Hematopoietic multipotent progenitor cell treated with erythropoietin and hydrocortisone succinate and interleukin-3 and kit ligand, for 4 days (in vitro differentiated cells): ENCODE measurements around the gene PLD4.
A peak's percentile ranks its signal among the peaks of the same experiment; 100 is the strongest.

Experiments
- DNase-seq: peaks from one replicate; pipeline ENCODE4 v3.0.0-alpha.2; 2015

The PLD4 gene

DNA sequence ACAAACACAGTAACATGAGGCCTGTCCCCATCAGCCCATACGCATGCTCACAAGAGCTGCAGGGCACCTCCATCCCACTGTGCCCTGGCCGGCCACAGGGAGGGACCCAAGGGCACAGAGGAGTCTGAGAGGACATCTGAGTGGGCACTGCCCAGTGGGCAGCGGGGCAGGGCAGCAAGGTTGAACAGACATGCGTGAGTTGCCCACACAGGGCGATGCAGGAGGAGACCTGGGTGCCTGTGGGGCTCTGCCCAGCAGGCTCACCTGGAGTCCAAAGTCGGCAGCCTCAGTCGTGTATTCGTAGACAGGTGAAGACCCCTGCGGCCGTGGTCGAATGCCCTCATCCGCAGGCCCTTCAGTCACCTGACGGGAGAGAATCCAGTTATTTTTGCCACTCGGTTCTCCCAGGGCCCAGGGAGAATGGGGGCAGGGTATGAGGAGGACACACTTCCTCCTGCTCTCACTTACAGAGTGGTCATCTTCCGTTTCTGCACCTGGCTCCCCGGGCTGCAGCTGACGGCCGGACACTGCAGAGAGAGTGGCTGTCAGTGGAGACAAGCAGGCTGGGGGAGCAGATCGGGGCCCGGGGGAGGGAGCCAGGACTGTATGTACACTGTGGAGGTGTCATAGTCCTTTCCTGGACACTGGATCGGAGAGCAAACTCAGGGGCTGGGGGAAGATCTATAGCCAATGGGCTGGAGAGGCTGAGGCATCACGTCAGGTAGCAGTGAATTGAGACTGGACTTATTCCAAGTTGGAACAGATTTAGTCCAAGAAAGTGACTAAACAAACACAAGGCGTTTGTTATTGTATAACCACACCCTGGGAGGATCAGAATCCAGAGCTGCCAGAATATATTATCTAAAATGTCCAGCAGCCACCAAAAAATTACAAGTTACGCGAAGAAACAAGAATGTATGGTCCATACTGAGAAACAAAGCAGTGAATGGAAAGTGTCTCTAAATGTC lies 32.8 kb downstream of the PLD4 start:
- DNase-seq, result no peak

DNA sequence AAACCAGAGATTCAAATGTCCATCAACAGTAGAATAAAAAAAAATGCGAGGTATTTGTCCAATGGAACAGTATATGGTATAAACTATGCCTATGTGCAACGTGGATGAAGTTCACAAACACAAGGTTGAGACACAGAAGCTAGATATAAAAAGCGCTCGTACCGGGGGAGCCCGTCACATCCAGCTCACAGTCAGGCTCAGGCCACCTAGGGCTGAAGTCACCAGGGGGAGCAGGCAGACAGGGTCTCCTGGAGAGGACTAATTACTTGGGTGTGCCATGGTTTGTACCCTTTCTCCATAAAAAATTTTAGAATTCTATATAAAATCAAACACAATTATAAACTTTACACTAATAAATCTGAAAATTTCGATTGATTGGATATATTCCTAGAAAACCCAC lies 39.9 kb downstream of the PLD4 start:
- DNase-seq, result no peak

DNA sequence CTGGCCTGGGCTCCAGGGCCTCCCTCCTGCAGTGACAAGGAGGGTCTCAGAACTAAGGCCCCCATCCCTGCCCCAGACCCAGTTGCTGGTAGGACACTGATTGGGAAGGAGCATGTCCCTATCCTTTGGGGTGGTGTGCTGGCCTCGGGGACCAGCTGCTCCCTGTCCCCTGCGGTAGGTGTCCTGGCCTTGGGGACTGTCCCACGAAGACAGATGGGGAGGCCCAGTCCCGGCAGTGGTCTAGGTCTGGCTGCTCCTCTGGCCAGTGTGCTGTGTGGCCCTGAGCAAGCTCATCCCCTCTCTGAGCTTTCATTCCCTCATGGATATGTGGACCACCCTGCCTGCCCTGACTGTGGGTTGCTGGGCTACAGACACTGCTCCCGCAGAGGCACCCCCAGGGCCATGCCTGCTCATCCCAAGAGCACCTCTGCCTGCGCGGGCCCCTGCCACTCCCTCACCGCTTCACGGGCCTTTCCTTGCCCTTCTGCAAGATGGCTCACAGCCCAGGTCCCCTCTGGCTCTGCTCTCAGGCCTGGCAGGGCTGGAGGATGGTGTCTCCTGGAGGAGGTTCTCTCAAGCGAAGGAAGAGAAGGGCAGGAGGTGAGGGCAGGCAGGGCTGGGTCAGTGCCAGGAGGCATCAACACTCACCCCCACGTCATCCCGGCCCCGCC lies 41.0 kb downstream of the PLD4 start:
- no peak for DNase-seq

DNA sequence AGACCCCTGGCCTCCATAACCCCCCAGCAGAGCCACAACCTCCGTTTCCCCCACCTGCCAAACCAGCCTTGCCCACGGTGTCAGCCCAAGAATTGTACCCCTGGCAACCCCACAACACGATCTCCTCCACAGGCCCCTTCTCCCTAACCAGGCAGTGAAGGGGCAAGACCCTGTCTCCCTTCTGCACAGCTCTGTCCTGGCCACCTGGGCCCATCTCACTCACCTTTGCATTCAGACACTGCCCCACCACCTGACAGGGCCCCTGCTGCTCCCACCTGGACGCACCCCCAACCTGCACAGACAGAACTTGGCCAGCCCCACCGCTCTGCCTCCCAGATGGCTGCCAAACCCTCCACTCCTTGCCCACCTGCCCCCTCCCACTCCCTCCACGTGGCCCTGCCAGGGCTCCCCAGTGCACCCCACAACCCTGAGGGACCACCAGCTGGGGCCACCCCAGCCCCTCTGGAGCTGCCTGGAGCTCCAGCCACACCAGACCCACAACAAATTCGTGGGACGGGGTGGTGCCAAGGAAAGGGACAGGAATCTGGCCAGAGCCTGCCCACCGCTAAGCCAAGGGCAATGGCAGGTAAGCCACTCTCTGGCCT lies 41.7 kb downstream of the PLD4 start:
- no peak for DNase-seq

DNA sequence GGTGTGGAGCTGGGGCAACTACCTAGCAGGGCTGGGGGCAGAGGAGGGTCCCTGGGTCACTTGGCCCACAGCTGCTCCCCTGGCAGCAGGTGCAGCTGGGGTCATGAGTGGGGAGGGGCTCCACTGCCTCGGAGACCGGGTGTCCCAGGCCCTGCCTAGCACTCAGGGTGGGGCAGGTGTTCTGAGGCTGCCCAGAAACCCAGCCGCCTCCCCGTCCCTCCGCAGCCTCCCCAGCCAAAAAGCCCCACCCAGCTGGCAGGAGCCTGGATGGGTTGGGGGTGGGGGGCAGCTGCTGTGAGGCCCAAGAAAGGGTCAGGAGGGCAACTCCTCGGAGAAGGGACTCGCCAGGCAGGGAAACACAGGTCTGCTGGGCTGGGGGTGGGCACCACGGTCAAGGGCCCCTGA lies 42.3 kb downstream of the PLD4 start:
- no peak for DNase-seq

DNA sequence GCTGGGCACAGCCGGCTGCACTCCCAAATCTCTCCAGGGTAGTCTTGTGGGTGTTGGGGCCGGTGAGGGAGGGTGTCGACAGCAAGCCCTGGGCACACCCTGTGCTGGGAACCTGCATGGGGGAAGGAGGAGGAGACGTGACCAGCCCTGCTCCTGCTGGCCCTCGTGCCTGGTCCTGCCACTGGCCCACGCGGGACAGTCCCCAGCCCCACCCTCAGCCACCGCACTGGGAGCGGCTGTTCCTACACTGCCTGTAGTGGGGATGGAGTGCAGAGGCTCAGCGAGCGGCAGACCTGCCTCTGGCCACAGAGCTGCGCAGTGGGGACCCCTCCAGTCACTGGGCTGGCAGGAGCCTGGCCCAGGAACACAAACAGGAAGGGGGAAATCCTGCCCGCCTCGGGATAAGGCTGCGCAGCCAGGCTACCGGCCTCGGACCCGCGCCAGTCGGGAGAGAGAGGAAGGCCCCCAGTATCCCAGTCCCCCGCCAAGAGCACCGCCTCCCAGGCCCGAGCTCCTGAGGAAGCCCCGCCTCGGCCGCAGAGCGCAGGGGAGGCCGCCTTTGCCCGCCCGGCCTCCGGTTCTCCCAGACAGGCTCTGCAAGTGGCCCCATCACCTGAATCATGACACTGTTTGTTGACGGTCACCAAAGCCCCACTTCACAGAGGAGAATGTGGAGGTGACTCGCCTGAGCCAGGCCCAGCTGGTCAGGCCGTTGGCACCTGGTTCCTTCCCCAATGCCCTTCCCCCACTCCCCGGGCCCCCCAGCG lies 42.9 kb downstream of the PLD4 start:
- peak; percentile 35 for DNase-seq

DNA sequence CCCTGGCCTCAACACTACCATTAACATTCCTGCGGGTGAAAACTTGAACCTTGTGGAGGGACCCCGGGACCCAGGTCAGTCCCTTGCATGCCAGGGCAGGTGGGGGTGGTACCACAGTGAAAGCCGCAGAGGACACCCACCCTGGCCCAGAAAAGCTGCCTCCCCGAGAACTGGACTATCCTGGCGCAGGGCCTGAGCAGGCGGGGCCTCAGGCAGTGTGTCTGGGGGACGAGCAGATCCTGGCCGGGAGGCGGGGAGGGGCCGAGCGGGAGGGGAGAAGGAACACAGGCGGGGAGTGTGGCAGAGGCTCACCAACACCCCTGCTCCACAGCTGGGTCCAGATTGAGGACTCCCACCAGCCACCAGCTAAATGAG lies 43.5 kb downstream of the PLD4 start:
- DNase-seq, result no peak

DNA sequence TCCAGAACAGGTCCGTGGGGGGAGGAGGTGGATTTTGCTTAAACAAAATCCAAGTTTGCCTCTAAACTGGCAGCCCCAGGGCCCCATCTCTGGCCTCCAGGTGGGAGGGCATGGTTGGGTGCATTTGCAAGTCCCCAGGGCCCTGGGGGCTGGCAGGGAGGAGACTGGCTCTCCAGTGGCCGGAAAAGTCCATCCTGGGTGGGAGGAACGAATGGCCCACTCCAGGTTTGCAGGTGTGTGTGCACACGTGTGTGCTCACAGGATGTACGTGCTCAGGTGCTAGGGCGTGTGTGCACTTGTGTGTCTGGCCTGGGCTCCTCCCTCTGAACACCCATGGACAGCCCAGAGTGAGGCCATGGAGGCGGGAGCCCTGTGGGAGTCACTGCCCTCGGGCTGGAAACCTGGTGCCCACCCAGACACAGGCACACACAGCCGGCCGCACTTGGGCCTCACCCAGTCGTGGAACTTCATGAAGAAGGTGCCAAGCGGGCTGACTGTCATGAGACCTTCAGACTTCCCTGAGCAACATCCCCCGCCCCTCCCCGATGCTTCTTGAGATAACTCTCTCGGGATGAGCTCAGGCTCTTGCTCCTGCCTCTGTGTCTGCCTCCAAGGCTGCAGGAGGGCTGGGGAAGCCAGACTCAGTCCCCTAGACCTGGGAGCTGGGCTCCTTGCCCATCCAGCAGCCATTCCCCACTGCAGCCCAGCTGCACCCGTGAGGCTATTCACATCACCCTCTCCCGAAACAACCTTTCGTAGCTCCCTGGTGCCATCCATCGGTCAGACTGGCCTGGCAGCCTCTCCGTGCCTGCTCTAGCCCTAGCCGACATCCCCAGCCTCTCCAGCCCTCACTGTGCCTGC lies 44.1 kb downstream of the PLD4 start:
- DNase-seq, result no peak

DNA sequence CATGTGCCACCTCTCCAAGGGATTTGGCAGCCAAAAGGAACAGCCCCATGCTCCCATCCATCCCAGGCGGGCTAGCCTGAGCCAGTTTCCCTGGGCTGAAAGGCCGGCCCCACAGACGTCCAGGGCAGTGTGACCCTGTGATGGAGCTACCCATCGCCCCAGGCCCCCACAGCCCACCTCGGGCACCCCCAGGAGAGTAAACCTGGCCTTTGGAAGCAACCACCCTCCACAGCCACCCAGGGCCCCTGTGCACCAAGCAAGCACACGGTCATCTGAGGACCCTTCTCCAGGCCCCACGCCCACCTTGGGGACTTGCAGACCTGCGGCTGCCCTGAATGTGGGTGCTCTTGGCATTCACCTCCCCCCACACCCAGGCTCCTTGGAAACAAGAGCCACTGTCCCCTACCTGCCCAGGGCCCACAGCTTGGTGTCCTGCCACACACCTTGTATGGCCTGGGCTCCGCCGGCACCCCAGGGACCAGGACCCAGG lies 45.1 kb downstream of the PLD4 start:
- no peak for DNase-seq

DNA sequence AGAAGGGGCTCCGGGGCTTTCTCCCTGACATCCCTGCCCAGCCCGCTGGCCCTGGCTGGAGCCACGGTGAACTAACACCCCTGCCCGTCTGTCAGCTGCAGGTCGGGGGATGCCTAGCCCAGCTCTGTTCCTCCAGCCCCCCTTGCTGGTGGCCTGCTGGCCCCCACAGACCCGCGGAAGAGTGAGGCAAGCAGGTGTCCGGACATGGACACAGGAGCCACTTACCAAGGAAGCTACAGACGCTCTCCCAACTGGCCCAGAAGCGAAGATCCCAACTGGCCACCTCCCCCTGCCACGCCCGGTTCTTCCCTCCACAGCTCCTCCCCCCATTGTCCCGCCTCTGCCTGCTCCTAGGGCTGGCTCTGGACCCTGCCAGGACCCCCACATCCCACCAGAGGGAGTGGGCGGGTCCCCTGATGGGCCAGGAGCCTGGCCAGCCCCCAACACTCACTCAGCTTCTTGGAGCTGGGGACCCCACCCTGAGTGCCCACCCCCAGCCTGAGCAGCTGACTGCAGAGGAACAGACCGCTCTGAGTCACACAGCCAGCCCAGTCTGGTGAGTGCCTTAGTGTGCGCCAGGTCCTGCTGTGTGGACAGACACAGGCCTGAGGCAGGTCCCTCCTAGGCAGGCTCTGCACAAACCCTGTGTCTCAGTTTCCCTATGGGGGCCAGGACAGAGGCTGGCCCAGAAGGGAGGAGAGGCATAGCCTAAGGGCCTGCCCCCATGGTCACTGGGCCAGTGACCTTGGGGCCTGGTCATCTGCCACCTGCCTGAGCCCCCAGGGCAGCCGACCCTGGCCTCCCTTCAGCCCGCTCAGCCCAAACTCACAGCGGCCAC lies 45.8 kb downstream of the PLD4 start:
- DNase-seq, result no peak

DNA sequence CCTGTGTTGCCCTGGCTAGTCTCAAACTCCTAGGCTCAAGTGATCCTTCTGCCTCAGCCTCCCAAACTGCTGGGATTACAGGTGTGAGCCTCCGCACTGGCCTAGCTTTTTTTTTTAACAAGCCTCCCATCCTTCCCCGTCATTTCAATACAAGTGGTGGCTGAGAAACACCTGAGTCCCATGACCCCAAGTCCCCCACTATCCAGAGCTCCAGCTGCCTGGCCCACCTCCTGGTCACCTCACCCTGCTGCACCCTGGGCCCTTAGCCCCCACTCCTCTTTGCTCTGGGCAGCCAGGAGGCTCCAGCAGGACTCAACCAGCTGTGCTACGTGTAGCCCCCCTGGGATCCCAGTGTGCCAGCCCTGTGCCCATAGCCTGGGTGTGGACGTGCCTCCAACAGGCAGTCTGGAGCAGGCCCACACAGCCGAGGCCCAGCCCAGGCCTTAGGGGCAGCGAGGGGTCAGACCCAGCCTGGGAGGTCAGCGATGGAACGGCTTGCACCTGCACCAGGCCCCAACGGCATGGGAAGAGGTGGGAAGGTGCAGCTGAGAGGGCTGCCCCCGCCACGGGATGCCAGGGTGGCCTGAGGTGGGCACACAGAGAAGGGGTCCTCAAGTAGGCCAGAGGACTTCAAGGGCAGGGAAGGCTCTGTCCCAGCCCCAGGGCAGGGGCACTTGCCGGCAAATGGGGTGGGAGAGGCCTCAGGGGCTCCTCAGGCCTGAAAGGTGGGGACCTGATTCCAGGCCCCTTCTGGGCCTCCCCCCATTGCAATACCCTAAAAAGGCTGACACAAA lies 47.0 kb downstream of the PLD4 start:
- DNase-seq, result no peak

DNA sequence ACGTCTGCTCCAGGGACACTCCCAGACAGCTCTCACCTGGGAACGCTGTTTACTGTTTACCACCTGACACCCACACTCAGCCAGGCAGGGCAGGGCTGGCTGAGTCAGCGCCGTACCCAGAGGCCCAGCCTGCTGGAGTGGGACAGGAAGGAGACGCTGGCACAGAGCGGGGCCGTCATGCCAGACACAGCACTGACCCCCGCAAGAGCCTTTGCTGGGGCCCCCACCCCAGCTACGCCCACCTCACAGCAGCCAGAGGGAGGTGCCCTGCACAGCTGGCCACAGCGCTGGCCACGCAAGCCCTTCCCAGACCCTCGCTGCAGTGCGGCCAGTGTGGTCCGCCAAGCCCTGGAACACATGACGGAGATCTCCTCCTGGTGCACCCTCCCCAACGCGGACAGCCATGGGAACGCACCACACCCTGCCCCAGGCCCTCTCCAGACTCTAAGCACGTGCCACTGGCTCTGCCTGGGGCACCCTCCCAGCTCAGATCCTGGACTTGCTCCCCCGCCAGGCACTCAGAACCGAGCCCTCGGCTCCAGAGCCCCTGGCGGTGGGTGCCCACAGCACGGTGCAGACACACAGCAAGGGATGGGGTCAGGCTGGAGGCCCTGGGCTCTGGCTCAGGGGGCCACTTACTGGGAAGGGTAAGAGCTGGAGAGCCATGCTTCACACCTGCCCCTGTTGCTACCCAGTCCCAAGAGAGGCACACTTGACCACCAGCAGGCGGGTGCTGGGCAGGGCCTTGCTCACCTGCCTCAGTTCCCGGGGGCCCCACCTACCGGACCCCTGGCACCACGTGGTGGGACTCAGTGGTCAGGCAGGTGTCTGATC lies 47.8 kb downstream of the PLD4 start:
- no peak for DNase-seq

DNA sequence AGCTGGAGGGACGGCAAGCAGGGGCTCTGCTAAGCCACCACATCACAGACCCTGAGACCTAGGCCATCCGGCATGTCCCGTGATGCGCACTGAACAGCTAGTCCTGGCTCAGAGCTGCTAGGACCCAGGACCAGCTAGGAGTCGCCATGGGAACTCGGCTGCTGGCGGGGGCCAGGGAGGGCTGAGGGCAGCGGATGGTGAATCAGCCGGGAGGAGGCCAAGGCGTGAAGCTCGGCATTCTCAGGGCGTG lies 48.4 kb downstream of the PLD4 start:
- DNase-seq, result no peak

DNA sequence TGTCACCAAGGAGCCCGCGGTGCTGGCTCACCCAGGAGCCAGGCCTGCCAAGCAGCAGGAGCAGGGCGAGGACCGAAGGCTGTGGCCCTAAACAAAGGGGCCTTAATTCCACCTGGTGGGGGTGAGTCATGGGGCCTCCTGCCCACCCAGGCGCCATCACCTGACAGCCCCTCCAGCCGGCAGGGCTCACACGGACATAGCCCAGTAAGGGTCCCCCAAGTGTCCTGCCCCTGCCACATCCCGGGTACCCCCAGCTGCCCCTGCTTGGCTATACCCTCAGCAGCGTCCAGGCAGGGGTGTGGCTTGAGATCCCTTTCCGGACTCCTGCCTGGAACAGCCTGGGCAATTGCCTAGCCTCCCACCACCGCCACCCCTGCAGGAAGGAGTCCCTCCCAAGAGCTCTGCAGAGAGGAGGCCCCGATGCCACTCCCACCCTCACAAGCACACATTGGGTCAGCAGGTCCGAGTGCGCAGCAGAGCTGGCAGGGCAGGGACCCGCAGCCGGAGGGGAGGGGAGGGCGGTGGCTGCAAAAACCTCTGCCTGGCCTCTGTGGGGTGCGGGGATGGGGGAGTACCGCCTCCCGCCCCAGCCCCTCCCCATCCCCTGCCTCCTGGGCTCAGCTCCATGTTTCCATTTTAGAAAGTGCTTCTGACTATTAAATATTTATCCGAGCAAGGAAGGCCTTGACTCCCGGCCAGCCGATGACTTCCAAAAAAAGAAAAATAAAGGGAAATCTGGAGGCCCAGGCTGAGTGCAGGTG lies 48.9 kb downstream of the PLD4 start:
- DNase-seq, result no peak

DNA sequence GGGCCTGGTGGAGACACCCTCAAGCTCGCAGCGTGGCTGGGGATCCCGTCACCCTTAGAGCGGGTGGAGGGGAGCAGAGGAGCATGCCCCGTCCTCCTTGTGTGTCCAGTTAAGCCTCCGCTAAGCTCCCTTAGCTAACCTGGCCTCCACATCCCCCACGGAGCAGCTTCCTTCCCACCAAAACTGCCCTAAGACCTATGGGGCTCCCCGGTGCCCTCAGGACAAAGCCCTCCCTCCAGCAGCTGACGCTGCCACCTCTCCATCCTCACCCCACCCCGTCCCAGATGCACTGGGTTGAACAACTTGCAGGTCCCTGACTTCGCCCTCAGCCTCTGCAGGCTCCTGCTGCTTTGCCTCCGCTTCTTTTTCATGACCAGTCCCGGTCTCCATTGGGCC lies 49.5 kb downstream of the PLD4 start:
- DNase-seq, result no peak

DNA sequence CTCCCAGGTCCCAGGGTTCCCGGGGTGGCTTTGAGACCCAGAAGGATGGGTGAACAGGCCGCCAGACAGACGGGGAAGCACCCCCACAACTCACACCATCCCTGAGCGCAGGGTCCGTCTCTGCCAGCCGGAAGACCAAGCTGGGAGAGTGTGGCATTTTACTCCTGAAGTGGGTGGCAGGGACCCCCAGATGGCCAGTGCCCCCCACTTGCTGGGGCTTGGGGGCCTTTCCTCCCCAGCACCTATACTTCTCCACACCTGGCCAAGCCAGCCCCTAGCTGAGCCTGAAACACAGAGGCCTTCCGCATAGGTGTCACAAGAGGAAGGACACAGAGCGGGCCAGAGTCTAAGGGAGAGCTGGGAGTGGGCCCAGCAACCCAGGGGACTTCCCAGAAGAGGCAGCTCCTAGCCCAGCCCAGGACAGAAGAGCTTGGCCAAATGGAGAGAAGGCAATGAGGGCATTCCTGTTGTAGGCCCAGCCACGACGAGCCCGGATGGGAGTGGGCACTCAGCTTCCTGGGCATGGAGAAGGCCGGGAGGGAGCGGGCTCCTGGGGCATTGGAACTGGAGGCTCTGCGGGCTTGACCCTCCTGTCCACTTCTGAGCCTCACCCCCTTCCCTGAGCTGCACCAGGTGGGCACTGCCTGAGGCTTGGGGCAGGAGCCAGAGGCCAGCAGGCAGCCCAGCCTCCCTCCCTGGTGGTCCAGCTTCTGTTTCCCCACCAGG lies 50.1 kb downstream of the PLD4 start:
- DNase-seq, result no peak

DNA sequence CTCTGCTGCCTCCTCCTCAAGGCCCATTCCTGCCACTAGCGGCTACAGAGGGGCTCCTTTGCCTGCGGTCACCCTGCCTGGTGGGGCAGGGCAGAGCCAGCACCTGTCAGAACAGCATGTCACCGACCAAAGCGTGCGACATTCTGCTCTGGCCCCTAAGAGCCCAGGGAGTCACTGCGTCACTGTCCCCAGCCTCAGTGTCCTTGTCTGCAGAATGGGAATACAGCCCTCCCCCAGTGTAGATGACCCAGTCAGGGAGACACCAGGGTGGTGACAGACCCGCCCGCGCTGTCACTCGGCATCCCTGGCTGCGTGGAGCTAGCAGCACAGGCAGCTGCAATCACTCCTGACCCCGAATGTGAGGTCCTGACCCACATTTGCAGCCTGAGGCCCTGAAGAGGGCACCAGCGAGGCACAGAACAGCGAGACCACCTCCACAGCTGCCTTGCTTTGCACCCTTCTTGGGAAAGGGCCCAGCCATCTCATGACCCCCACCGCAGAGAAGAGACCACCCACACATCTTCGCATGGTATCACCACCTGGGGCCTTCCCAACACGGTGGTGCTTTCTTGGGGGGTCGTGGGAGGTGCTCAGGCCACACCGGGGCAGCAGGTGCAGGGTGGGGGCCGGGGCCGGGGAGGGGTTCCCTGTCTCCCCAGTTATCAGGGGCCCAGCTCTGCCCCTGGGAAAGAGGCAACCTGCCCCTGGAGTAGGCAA lies 51.0 kb downstream of the PLD4 start:
- peak; percentile 67 for DNase-seq
